Bone marrow (tissue), 2 donors: ENCODE measurements around the gene TECRL.

Source experiments
- DNase-seq, 2 donors: peaks; one replicate each; lab custom pipeline; 2025; lab: John Stamatoyannopoulos, UW

TECRL gene

DNA sequence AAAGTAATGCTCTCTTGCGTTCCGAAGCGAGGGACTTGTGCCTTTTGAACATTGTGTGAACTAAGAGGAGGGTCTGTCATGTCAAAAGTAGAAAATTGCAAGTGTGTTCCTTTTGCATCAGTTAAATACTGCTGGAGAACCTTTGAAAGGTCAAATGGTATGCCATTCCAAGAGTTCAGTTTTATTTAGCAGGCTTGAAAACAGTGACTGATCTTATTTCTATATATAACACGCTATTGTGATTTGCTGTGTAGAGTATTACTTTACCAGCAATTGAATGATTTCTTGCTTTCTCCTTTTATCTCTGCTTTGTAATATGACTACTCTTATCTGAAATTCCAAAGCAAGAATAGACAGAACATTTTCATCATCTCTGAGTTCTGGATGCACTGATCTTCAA is at the start of gene TECRL:
Gene TECRL, minus strand, starts transcription at position 151 of the 400 bp plus-strand sequence. Its CDS starts 99 bp downstream, at position 52.
- DNase-seq: no peak

DNA sequence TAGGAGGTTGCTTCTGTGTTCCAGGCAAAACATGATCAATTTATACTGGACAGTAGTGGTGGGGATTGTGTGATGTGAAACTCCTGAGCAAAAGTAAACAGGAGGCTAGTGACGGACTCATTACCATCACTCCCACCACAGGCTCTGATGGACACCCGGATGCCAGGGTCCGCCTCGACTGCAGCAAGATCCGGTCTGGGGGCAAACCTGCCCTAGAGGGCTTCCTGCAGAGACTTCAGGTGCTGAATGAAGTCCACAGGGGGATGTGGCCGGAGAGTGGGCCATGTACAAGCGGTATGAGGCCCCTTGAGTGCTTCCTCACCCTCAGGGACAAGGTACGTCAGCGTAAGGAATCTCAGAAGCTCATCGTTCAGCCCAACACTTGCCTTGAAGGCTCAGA is 23.4 kb upstream of the TECRL start:
- no peak for DNase-seq

DNA sequence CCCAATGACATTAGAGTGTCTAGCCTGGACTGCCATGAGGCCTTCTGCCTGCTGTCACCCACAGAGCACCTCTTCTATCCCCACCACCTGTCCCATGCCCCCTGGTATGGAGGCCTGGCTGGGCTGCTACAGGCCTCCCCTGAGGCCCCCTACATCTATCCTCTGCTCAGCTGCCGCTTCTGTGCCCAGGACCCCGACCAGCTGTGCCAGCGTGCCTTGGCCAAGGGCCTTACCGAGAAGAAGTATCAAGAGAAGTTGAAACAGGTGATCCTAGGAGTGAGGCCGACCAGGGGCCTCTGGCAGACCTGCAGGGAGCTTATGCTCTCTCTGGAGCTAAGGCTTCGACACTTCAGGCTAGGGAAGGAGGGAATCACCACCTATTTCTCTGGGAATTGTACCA is 21.7 kb upstream of the TECRL start:
- DNase-seq: no peak

DNA sequence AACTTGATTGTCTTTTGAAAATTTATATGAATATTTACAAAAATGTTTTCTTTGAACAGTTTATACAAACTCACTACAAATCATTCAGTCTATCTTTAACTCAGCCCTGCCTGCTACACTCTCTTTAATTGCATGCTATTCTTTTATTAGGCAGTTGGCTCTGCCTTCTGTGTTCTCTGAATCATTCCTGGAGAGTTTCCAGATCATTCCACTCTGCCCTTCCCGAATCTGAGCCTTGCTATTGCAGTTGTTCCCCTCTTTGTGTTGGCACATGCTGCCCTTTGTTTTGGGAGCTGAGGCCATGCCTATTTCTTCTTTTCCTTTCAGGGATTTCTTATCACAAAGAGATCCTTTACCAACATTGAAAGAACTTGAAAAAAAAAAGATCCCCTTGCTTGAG is 8.7 kb upstream of the TECRL start:
- no peak for DNase-seq

DNA sequence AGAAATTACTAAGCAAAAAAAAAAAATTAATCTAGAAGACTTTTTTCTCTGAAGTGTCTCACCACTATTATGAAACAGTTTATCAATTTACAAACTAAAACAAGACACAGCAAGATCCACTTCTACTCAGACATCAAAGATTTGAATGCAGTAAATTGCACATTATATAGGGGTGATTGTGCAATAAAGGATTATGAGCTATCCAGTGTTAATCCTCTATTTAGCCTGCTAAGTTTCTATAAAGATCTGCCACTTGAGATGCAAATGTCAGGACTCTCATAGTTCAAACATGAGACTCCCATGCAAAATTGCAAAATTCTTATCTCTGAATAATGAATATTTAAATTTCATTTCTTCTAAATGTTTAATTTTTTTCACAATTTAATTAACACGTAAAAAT is 2.2 kb downstream of the TECRL start:
- no peak for DNase-seq

- no peak for DNase-seq
These were observed 3.5 kb downstream of the TECRL start for GRCh38 chr4:64405761-64406160.

DNA sequence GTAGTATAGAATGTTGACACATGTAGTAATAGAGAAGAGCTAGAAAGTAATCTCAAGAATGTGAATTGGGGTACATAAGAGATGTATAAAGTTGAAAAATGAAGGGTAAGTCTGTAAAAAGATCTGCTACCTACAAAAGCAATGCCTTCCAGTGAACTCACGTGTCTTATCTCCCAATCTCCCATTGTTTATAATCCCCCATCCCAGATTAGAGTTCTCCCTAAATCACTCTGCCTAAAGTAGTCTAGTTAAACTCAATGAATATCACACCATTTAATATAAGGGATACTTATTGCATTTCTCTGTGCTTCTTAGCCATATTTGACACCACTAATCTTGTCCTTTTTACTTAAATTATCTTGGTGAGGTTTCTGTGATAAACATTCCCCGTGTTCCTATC is 6.6 kb downstream of the TECRL start:
- no peak for DNase-seq

GRCh38 chr4:64399313-64400109 is 9.7 kb downstream of the TECRL start:
- DNase-seq: no peak

- DNase-seq: no peak
These were observed 14.8 kb downstream of the TECRL start for GRCh38 chr4:64394469-64394868.

DNA sequence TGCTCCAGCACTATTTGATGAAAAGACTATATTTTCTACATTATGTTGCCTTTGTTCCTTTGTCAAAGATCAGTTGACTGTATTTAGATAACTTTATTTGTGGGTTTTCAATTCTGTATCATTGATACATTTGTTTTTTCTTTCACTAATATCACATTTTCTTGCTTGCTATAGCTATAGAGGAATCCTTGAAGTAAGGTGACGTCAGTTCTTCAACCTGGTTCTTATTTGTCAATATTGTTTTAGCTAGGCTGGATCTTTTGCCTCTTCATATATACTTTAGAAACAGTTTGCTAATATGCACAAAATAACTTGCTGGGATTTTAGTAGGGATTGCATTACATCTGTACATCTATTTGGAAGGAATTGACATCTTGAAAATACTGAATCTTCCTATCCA is 21.0 kb downstream of the TECRL start:
- DNase-seq: no peak

- no peak for DNase-seq
These were observed 24.0 kb downstream of the TECRL start for GRCh38 chr4:64385220-64385619.

DNA sequence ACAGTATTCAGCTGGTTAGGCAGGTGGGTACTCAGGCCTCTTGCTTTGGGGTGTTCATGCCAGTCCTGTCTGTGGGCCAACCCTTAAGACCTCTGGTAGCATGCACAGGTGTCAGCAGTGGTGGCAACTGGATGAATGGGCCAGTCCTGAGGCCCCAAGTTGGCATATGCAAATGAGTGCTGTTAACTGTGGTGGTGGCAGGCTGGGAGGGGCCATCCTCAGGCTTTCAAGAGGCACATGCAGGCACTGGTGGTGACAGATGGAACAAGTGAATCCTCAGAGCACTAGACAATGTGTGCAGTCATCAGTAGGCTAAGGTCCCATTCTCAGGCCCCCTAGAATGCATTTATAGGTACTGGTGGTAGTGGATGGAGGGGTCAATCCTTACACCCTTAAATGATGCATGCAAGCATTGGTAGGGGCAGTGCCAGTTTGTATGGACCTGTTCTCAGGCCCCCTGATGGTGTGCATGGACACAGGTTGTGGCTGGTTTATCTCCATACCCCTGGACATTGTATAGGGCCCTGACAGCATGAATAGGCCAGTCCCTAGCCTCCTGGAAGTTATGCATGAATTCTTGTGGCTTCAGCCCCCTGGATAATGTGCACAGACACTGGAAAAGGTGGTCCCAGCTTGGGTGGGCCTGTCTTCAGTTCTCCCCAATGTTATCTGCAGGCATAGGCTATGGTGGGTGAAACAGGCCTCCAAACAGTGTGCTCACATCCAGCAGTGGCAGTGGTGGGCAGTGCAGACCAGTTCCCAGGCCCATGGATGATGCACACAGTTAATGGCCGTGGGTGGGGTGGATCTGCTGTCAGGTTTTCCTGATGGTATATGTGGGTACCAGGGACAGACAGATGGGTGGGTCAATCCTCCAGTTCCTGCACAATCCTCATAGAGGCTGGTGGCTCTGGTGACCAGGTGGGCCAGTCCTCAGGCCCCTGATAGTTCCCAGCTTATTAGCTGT is 24.7 kb downstream of the TECRL start:
- no peak for DNase-seq

DNA sequence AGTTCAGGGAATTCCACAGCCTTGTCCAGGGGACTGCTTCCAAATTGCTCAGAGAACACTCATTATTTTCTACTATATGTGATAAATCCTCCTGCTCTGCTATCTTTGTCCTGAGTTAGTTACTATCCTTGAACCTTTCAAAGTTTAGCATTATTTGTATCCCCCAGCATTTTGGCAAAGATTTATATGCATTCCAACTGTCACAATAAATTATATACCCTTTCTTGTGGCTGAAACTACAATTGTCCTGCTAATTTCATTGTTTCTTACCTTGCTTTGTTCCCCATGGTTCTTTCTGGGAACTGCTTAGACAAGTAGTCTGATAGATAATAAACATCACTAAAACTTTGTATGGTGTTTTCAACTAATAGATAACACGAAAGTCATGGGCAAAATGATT is 40.5 kb downstream of the TECRL start:
- DNase-seq: no peak

DNA sequence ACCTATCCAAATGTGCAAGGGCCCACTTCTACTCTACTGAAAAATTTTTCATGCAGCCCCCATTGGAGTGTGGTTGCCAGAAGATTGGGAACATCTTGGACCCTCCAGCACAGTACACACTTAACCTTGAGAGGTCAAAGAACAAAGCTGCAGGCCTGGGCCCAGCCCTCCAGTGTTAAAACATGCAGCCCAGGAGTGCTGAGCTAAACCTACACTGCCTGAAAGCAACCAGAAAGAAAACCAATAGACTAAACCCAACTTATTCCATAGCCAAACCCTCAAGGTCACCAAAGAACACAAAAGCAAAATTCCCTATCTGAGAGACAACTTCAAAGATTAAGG is 47.9 kb downstream of the TECRL start:
- no peak for DNase-seq

DNA sequence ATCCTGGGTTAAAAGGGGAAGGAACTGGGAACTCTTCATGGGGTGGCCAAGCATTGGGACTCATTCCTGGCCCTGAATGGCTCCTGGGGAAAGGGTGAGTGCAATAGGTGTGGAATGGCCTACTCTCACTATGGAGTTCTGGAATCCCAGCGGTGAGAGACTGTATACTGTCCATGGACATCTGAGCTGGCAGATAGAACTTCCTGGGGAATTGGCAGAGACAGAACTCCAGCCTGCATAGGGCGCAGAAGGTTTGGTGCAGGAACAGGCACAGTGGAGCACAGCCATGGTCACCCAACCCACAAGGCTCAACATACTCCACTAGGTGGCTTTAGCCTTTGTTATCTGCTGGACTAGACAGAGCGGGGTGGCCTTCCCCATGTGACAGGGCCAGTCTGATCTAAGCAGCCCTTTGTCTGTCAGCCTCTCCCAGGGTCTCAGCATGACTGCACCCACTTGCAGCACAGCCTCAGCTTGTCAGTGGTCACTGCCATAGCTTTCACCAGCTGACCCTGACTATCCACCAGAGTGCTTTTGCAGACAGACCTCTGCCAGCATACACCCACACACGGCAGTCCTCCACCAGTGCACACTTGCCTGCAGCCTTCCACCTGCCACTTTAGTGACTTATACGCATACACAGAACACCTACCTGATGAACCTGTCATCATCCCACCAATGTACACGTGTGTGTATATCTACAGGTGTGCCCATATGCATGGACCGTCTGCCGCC is 48.4 kb downstream of the TECRL start:
- DNase-seq: no peak

DNA sequence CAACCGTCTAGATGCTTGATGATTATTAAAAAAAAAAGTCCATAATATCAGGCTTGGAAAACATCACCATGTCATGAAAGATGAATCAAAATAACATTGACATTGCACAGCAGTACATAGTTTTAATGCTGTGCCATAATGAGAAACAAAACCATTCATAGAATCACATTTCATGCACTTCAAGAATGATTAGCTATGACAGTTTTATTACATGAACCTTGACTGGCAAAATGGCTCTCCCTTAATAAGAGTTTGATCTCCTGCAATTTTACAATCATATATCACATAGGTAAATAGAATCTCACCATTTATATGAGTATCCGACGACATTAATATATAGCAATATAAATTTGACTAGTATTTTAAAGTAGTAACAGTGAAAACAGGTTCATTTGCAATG is 49.8 kb downstream of the TECRL start:
- DNase-seq: no peak

DNA sequence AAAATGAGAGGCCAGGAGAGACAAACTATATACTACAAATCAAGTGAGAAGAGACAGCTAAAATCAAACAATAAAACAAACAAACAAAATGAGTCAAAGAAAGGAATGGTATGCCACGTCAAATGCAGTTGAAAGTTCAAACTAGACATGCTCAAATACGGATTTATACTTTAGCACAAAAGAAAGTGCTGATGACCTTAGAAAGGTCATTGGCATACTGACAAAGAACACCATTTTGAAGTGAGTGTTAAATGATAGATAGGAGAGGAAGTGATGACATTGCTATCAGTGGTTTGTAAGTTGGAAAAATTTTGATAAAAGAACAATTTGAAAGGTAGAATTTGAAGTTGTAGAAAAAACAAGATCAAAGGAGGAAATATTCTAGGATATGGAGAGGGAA is 55.3 kb downstream of the TECRL start:
- DNase-seq: no peak

DNA sequence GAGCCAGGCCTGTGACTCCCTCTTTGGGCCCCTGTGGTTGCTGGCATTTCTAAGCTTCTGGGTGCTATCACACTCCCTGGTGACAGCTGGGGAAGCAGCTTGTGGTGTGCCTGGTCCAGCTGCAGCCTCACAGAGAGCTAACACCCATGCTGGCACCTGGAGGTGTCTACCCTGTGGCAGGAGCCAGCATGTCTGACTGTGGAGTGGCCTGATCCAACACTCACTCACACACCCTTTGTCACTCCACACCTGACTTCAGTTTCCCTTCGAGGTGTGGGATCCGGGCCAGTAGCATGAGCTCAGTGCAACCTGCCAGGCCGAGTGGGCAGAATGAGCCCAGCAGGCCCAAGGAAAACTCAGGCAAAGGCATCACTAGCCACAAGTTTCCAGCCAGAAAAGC is 67.5 kb downstream of the TECRL start:
- DNase-seq: no peak

GRCh38 chr4:64340218-64341110 is 68.8 kb downstream of the TECRL start:
- no peak for DNase-seq

GRCh38 chr4:64334964-64335363 is 74.3 kb downstream of the TECRL start:
- DNase-seq: no peak

GRCh38 chr4:64330143-64330542 is 79.1 kb downstream of the TECRL start:
- no peak for DNase-seq

DNA sequence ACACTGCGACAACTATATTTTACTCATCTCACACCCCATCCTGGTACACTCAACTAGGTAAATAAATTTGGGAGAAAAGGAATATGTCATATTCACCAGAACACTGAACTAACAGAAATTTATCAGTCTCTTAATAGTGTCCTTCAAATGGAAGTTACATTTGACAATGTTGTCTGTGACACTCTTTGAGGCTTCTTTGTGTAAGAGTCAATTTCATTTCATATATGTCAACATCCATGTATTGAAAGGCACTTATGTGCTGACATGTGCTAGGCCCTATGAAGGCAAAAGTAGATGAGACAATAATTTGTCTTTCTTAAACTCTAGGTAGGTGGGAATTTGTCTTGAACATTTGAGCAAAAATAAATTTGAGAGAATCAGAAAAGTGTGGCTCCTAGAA is 82.0 kb downstream of the TECRL start:
- DNase-seq: no peak
